GM12878 (cell line): ENCODE measurements around the gene EPN3. TPM values are rescaled to one million over a fixed set of nuclear protein-coding genes. Genes with fewer than 3 reads are reported as not detected.

Experiments used
- ATAC-seq: fragments of 200-7000 bp; cut with Tn5 transposase; 3 replicates; pipeline ENCODE4 v1.9.1; 2020; ENCODE audit warnings: mild to moderate bottlenecking, moderate library complexity
- BruUV-seq: library from RNA; stranded (reverse); fragments of 400-500 nt; replicated peaks from 2 replicates; lab custom pipeline; 2021; lab: Mats Ljungman, UMichigan
- CTCF ChIA-PET: fragments of 300-600 bp; sonication (Branson Sonifier 250); formaldehyde crosslinking; extraction: SDS; loops from one replicate; lab custom pipeline; 2021; ENCODE audit warnings: inconsistent platforms; lab: Yijun Ruan, JAX
- POLR2A ChIA-PET: fragments of 350-600 bp; formaldehyde crosslinking; extraction: SDS; loops from one replicate; lab custom pipeline; 2021; ENCODE audit warnings: inconsistent platforms; lab: Charles Lee
- RAD21 ChIA-PET: fragments of 300-600 bp; sonication (Branson Sonifier 250); formaldehyde crosslinking; loops from one replicate; lab custom pipeline; 2023; ENCODE audit warnings: antibody characterized with exemption; ENCODE audit not compliant: unreplicated experiment; lab: Charles Lee
- SMC1A ChIA-PET: fragments of 300-600 bp; sonication (Branson Sonifier 250); formaldehyde crosslinking; loops from one replicate; lab custom pipeline; 2023; ENCODE audit not compliant: unreplicated experiment, uncharacterized antibody; lab: Charles Lee
- DNase-seq: peaks from one replicate; pipeline ENCODE4 v3.0.0-alpha.2; 2011; ENCODE audit warnings: low read depth, low spot score
- FAIRE-seq: peaks from 3 replicates; lab custom pipeline; 2011; peaks lifted over from hg19 to GRCh38; lab: Jason Lieb, UNC
- H2AFZ ChIP-seq: 2 replicates; pipeline ENCODE4 v1.6.0; 2011; ENCODE audit warnings: low read depth, low read length, control low read depth; ENCODE audit not compliant: control insufficient read depth
- H3K27ac ChIP-seq: 2 replicates; pipeline ENCODE4 v1.5.1; 2011; ENCODE audit warnings: control low read depth; ENCODE audit not compliant: control insufficient read depth, insufficient read depth
- H3K27me3 ChIP-seq, 2 experiments: replicated peaks in 1 of 2; 2 replicates each; pipeline versions ENCODE4 v1.6.0 to v1.6.1; 2011; ENCODE audit warnings: low read length in 1 of 2; ENCODE audit not compliant: control insufficient read depth in 2 of 2, insufficient read depth in 2 of 2
- H3K36me3 ChIP-seq, 2 experiments: 2 replicates each; pipeline ENCODE4 v1.5.1; 2011; ENCODE audit warnings: low read length in 1 of 2; ENCODE audit not compliant: control insufficient read depth in 2 of 2, insufficient read depth in 2 of 2
- H3K4me1 ChIP-seq: 2 replicates; pipeline ENCODE4 v1.6.1; 2011; ENCODE audit warnings: mild to moderate bottlenecking, low read length, moderate library complexity, mixed read lengths; ENCODE audit not compliant: control insufficient read depth, insufficient read depth
- H3K4me2 ChIP-seq: 2 replicates; pipeline ENCODE4 v1.6.0; 2011; ENCODE audit warnings: control low read depth; ENCODE audit not compliant: control insufficient read depth, insufficient read depth
- H3K4me3 ChIP-seq: fragments of 200-600 bp; sonication (generic); 2 replicates; pipeline ENCODE4 v1.5.1; 2016
- H3K79me2 ChIP-seq: 2 replicates; pipeline ENCODE4 v1.6.0; 2011; ENCODE audit warnings: low read length; ENCODE audit not compliant: control insufficient read depth, insufficient read depth
- H3K9ac ChIP-seq: 2 replicates; pipeline ENCODE4 v1.8.0; 2011; ENCODE audit warnings: low read length, control low read depth, mixed read lengths; ENCODE audit not compliant: control insufficient read depth, insufficient read depth
- H3K9me3 ChIP-seq: replicated peaks from 3 replicates; pipeline ENCODE4 v1.5.1; 2011; ENCODE audit warnings: mild to moderate bottlenecking, low read length; ENCODE audit not compliant: control insufficient read depth, insufficient read depth
- H4K20me1 ChIP-seq: 2 replicates; pipeline ENCODE4 v1.6.0; 2011; ENCODE audit not compliant: control insufficient read depth, insufficient read depth
- CBX5 ChIP-seq: sonication (generic); IDR thresholded peaks from 2 replicates; pipeline ENCODE4 v1.6.1; 2016; ENCODE audit warnings: low read depth, moderate library complexity, mild to moderate bottlenecking, inconsistent platforms
- CEBPZ ChIP-seq: fragments of 150-350 bp; IDR thresholded peaks from 2 replicates; pipeline ENCODE4 v1.6.1; 2016; ENCODE audit warnings: low read depth, low read length
- E2F4 ChIP-seq: IDR thresholded peaks from 2 replicates; pipeline ENCODE4 v1.6.1; 2012; ENCODE audit warnings: low read depth, low read length, improper control_type of control experiment
- E2F8 ChIP-seq: fragments of 450-650 bp; IDR thresholded peaks from 2 replicates; pipeline ENCODE4 v1.6.1; 2018; ENCODE audit warnings: mild to moderate bottlenecking, low read depth, moderate library complexity; ENCODE audit not compliant: partially characterized antibody
- FOS ChIP-seq: IDR thresholded peaks from 3 replicates; pipeline ENCODE4 v1.6.1; 2011; ENCODE audit warnings: borderline replicate concordance; ENCODE audit not compliant: insufficient read length; ENCODE audit errors: extremely low read depth
- IKZF1 ChIP-seq: fragments of 450-650 bp; conservative IDR thresholded peaks from 2 replicates; pipeline ENCODE4 v1.6.1; 2017; ENCODE audit warnings: antibody characterized with exemption, mild to moderate bottlenecking
- JUND ChIP-seq: IDR thresholded peaks from 2 replicates; pipeline ENCODE4 v1.6.1; 2012; ENCODE audit warnings: low read depth, mild to moderate bottlenecking, low read length, improper control_type of control experiment, moderate library complexity
- POLR2AphosphoS5 ChIP-seq: IDR thresholded peaks from 2 replicates; pipeline ENCODE4 v1.6.1; 2011; ENCODE audit warnings: mild to moderate bottlenecking, low read length, inconsistent platforms
- RCOR1 ChIP-seq: conservative IDR thresholded peaks from 2 replicates; pipeline ENCODE4 v1.6.1; 2012; ENCODE audit warnings: low read depth, low read length, improper control_type of control experiment
- SKIL ChIP-seq: fragments of 450-650 bp; IDR thresholded peaks from 2 replicates; pipeline ENCODE4 v1.6.1; 2017; ENCODE audit warnings: mild to moderate bottlenecking, low read depth, inconsistent platforms; ENCODE audit not compliant: poor library complexity, severe bottlenecking
- SRF ChIP-seq, 2 experiments: IDR thresholded peaks; 2 replicates each; pipeline ENCODE4 v1.6.1; 2011; ENCODE audit warnings: low read depth in 2 of 2, low read length in 2 of 2, mild to moderate bottlenecking in 1 of 2, moderate library complexity in 1 of 2
- ZZZ3 ChIP-seq: IDR thresholded peaks from 2 replicates; pipeline ENCODE4 v1.6.1; 2011; ENCODE audit warnings: low read depth; ENCODE audit not compliant: control insufficient read depth, insufficient read length
- WGBS: methylation state at CpG from one replicate; pipeline ENCODE4 v1.1.6; 2016; ENCODE audit warnings: low lambda C conversion rate; ENCODE audit not compliant: insufficient replicate concordance, insufficient coverage; ENCODE audit errors: missing lambda C conversion rate; 5-methylcytosine and 5-hydroxymethylcytosine counted together
- in situ Hi-C: fragments of 300-500 bp; cut with MboI; formaldehyde crosslinking; loops from 9 replicates; pipeline ENCODE4 v1.14.3; 2018; ENCODE audit warnings: mixed read lengths
- intact Hi-C: fragments of 100-400 bp; cut with micrococcal nuclease; formaldehyde crosslinking; loops from one replicate; pipeline ENCODE4 v1.14.2; 2022; ENCODE audit not compliant: unreplicated experiment
- polyA plus RNA-seq, 11 experiments: library from polyadenylated mRNA; depleted of rRNA in 4 of 11; unstranded in 6 of 11; stranded (reverse) in 5 of 11; fragments of >200 nt; fragmentation: Nextera tagmentation in 4 of 11; fragmentation: Illumina TruSeq in 1 of 11; extraction: Ambion mirVana in 4 of 11; extraction: Trizol in 1 of 11; gene quantifications; 1 replicate in 1 of 11; 2 replicates in 10 of 11; pipeline versions ENCODE4 v1.2.1 to v1.2.3, GENCODE V29; 2011 to 2016; ENCODE audit warnings: inconsistent platforms in 2 of 11, missing spikeins in 2 of 11, low read depth in 1 of 11
- total RNA-seq, 4 experiments: library from RNA; depleted of rRNA in 3 of 4; stranded (reverse); fragments of >200 nt in 3 of 4; fragmentation: Illumina TruSeq in 1 of 4; extraction: Trizol in 1 of 4; gene quantifications; 2 replicates each; pipeline versions ENCODE4 v1.2.1 to v1.2.3, GENCODE V29; 2013 to 2021

EPN3 gene
- total and polyA plus RNA-seq, 10 of the 15 experiments (the other 5 are each of a cell fraction or from before 2014, with no cell fraction given), result 0.04 to 0.07 TPM; not detected in 8

- no peaks in the 10 kb centered on the region for H3K4me1 ChIP-seq
- H3K4me3 ChIP-seq, result no peak overlapping the region
- H4K20me1 ChIP-seq, result no peaks in the 10 kb centered on the region
- in situ Hi-C loops (no loop called here), intact Hi-C loops (no loop called here)
- no peaks in the 10 kb centered on the region for H3K79me2 ChIP-seq
- no peaks in the 10 kb centered on the region for H3K9me3 ChIP-seq
- H3K27me3 ChIP-seq, result no peaks in the 10 kb centered on the region; a peak in 1 of 4 replicates
- no peaks in the 10 kb centered on the region for H3K36me3 ChIP-seq
- RAD21 ChIA-PET, result no interaction called here
- no peak for ATAC-seq
- H3K27ac ChIP-seq, result no peak overlapping the region
- no peak for DNase-seq
- FAIRE-seq, result no peak
- CTCF ChIA-PET, result interaction anchor here (0.9 to 1.2 kb wide), 3 partner anchors 38 to 285 kb away, joined by 3 to 4 read pairs (median 4); no protein-coding TSS in a partner anchor
- H3K9ac ChIP-seq, result no peak overlapping the region
- no peak overlapping the region for H3K4me2 ChIP-seq
- SMC1A ChIA-PET, result interaction anchor here (0.7 to 1.1 kb wide), 2 partner anchors 49 to 103 kb away, joined by 3 to 5 read pairs; no protein-coding TSS in a partner anchor
- POLR2A ChIA-PET, result no interaction called here
- H2AFZ ChIP-seq, result no peak overlapping the region
- TF ChIP-seq POLR2AphosphoS5, result no peak
- TF ChIP-seq SRF (IDR thresholded peaks at IDR 0.05; ENCODE audit: low read depth in 2 of 2, low read length in 2 of 2), result no peak
- TF ChIP-seq E2F8, result no peak
- TF ChIP-seq FOS, result no peak
- no peak for TF ChIP-seq RCOR1
- TF ChIP-seq SKIL, result no peak
- TF ChIP-seq JUND, result no peak
- no peak for TF ChIP-seq CEBPZ
- no peak for TF ChIP-seq ZZZ3
- TF ChIP-seq IKZF1, result no peak
- no peak for TF ChIP-seq E2F4
- TF ChIP-seq CBX5, result no peak
- WGBS, result 0% methylated on average over 2 of the region's 2 CpGs
- no TSS peak for BruUV-seq
Observed at GRCh38 chr17:50520483-50520882, 12.1 kb upstream of the EPN3 start.
